Neural progenitor cell (in vitro differentiated cells): ENCODE measurements around the gene STIM1. TPM values are rescaled to one million over a fixed set of nuclear protein-coding genes. Genes with fewer than 3 reads are reported as not detected.
"Not testable (repeated sequence)": the region's sequence is repeated elsewhere in the genome, so short reads cannot be mapped to it uniquely, and the experiment has no call there.

ENCODE experiments used
- DNase-seq: peaks from one replicate; pipeline ENCODE4 v3.0.0-alpha.2; 2016; ENCODE audit warnings: low spot score
- H2AFZ ChIP-seq: fragments of 200-600 bp; sonication (generic); replicated peaks from 2 replicates; pipeline ENCODE4 v1.6.1; 2016; ENCODE audit warnings: antibody characterized with exemption
- H3F3A ChIP-seq: fragments of 200-600 bp; sonication (generic); 2 replicates; pipeline ENCODE4 v1.6.1; 2016; ENCODE audit warnings: antibody characterized with exemption, low read depth
- H3K27ac ChIP-seq: fragments of 200-600 bp; sonication (generic); 2 replicates; pipeline ENCODE4 v1.5.1; 2016; ENCODE audit warnings: mild to moderate bottlenecking
- H3K27me3 ChIP-seq: fragments of 200-600 bp; sonication (generic); 2 replicates; pipeline ENCODE4 v1.6.1; 2016; ENCODE audit warnings: mild to moderate bottlenecking, moderate library complexity
- H3K36me3 ChIP-seq: fragments of 200-600 bp; sonication (generic); 2 replicates; pipeline ENCODE4 v1.5.1; 2016
- H3K4me1 ChIP-seq: fragments of 200-600 bp; sonication (generic); 2 replicates; pipeline ENCODE4 v1.6.1; 2016; ENCODE audit warnings: mixed run types
- H3K4me2 ChIP-seq: fragments of 200-600 bp; sonication (generic); 2 replicates; pipeline ENCODE4 v1.6.1; 2016
- H3K4me3 ChIP-seq: fragments of 200-600 bp; sonication (generic); 2 replicates; pipeline ENCODE4 v1.5.1; 2016
- H3K79me2 ChIP-seq: fragments of 200-600 bp; sonication (generic); 2 replicates; pipeline ENCODE4 v1.6.1; 2016; ENCODE audit warnings: low read depth
- H3K9ac ChIP-seq: fragments of 200-600 bp; sonication (generic); 2 replicates; pipeline ENCODE4 v1.6.1; 2016
- H3K9me3 ChIP-seq: fragments of 200-600 bp; sonication (generic); 2 replicates; pipeline ENCODE4 v1.5.1; 2016; ENCODE audit warnings: low read depth
- H4K20me1 ChIP-seq: fragments of 200-600 bp; sonication (generic); 2 replicates; pipeline ENCODE4 v1.6.1; 2016; ENCODE audit warnings: low read depth
- H3K27ac Mint-ChIP-seq: 3 replicates; pipeline ENCODE4 v1.8.0; 2021; ENCODE audit warnings: mixed read lengths
- H3K27me3 Mint-ChIP-seq: 2 replicates; pipeline ENCODE4 v1.8.0; 2022; ENCODE audit warnings: low read depth, mild to moderate bottlenecking, inconsistent platforms, moderate library complexity, mixed read lengths; ENCODE audit not compliant: insufficient read depth
- H3K36me3 Mint-ChIP-seq: 3 replicates; pipeline ENCODE4 v1.8.0; 2021; ENCODE audit warnings: mixed read lengths
- H3K4me1 Mint-ChIP-seq: 3 replicates; pipeline ENCODE4 v1.8.0; 2021; ENCODE audit warnings: mixed read lengths
- H3K4me3 Mint-ChIP-seq: 3 replicates; pipeline ENCODE4 v1.8.0; 2021; ENCODE audit warnings: mild to moderate bottlenecking, moderate library complexity, mixed read lengths
- H3K9me3 Mint-ChIP-seq: 3 replicates; pipeline ENCODE4 v1.8.0; 2020; ENCODE audit warnings: mixed read lengths
- CTCF ChIP-seq: fragments of 200-600 bp; sonication (generic); IDR thresholded peaks from 2 replicates; pipeline ENCODE4 v1.5.1; 2017; ENCODE audit warnings: antibody characterized with exemption, mild to moderate bottlenecking
- EZH2 ChIP-seq: fragments of 200-600 bp; sonication (generic); IDR thresholded peaks from 2 replicates; pipeline ENCODE4 v1.6.1; 2017; ENCODE audit warnings: antibody characterized with exemption, mild to moderate bottlenecking, moderate library complexity
- EZH2phosphoT487 ChIP-seq: fragments of 200-600 bp; sonication (generic); IDR thresholded peaks from 2 replicates; pipeline ENCODE4 v1.6.1; 2017; ENCODE audit warnings: antibody characterized with exemption
- total RNA-seq: library from RNA; depleted of rRNA; stranded (reverse); fragments of >200 nt; gene quantifications from 2 replicates; pipeline ENCODE4 v1.2.3, GENCODE V29; 2015; ENCODE audit warnings: low replicate concordance

The STIM1 gene
- total RNA-seq, 1 donor from 2014 or later = 18.9 TPM

GRCh38 chr11:3859373-3859881 lies 4.0 kb downstream of the STIM1 start:
- H3K4me1 Mint-ChIP-seq = peaks cover 61% of the 10 kb centered on the region
- DNase-seq = no peak
- peaks cover 20% of the 10 kb centered on the region for H3K27me3 ChIP-seq

GRCh38 chr11:3860375-3860774 lies 4.9 kb downstream of the STIM1 start:
- H3K9ac ChIP-seq = no peak overlapping the region
- Mint-ChIP-seq H3K4me3 (no peak overlapping the region), H3K9me3 (peaks cover 3% of the 10 kb centered on the region), H3K27me3 (no peaks in the 10 kb centered on the region), H3K4me1 (peaks cover 56% of the 10 kb centered on the region), H3K27ac (no peak overlapping the region), H3K36me3 (no peaks in the 10 kb centered on the region)
- DNase-seq = no peak
- H3K9me3 ChIP-seq = no peaks in the 10 kb centered on the region
- peaks cover 16% of the 10 kb centered on the region for H4K20me1 ChIP-seq
- H3K79me2 ChIP-seq = no peaks in the 10 kb centered on the region
- peaks cover 20% of the 10 kb centered on the region for H3K27me3 ChIP-seq
- peaks cover 21% of the 10 kb centered on the region for H3K4me1 ChIP-seq
- no peak overlapping the region for H3K27ac ChIP-seq
- TF ChIP-seq EZH2phosphoT487 = no peak
- no peak for TF ChIP-seq EZH2
- no peak for TF ChIP-seq CTCF
- H3K36me3 ChIP-seq = no peaks in the 10 kb centered on the region
- H2AFZ ChIP-seq = no peak overlapping the region
- H3F3A ChIP-seq = peaks cover 10% of the 10 kb centered on the region
- H3K4me3 ChIP-seq = no peak overlapping the region
- no peak overlapping the region for H3K4me2 ChIP-seq

More at GRCh38 chr11:3859373-3859881, 4.0 kb downstream of the STIM1 start:
- H3K4me2 ChIP-seq = no peak overlapping the region
- Mint-ChIP-seq H3K9me3 (peaks cover 3% of the 10 kb centered on the region), H3K27me3 (peaks cover 4% of the 10 kb centered on the region), H3K27ac (no peak overlapping the region), H3K4me3 (no peak overlapping the region), H3K36me3 (no peaks in the 10 kb centered on the region)
- H3K9ac ChIP-seq = no peak overlapping the region
- no peak overlapping the region for H2AFZ ChIP-seq
- H3K79me2 ChIP-seq = no peaks in the 10 kb centered on the region
- H3K9me3 ChIP-seq = no peaks in the 10 kb centered on the region
- peaks cover 25% of the 10 kb centered on the region for H3K4me1 ChIP-seq
- no peak overlapping the region for H3K27ac ChIP-seq
- TF ChIP-seq EZH2 (no peak), EZH2phosphoT487 (no peak), CTCF (no peak)
- no peaks in the 10 kb centered on the region for H3K36me3 ChIP-seq
- H3F3A ChIP-seq = peaks cover 15% of the 10 kb centered on the region
- H3K4me3 ChIP-seq = no peak overlapping the region
- H4K20me1 ChIP-seq = peaks cover 16% of the 10 kb centered on the region

GRCh38 chr11:3860898-3861393 lies 5.5 kb downstream of the STIM1 start:
- peaks cover 23% of the 10 kb centered on the region for H3K4me1 ChIP-seq
- peaks cover 61% of the 10 kb centered on the region for H3K4me1 Mint-ChIP-seq

GRCh38 chr11:3861683-3862082 lies 6.2 kb downstream of the STIM1 start:
- H2AFZ ChIP-seq = no peak overlapping the region
- H3K36me3 Mint-ChIP-seq = no peaks in the 10 kb centered on the region
- H3K4me1 Mint-ChIP-seq = peaks cover 57% of the 10 kb centered on the region
- TF ChIP-seq EZH2phosphoT487 = no peak
- no peak for TF ChIP-seq EZH2
- TF ChIP-seq CTCF = no peak
- no peak overlapping the region for H3K27ac ChIP-seq
- DNase-seq = no peak
- no peaks in the 10 kb centered on the region for H3K79me2 ChIP-seq
- H3K4me2 ChIP-seq = no peak overlapping the region
- peaks cover 3% of the 10 kb centered on the region for H3K9me3 Mint-ChIP-seq
- no peak overlapping the region for H3K27ac Mint-ChIP-seq
- no peaks in the 10 kb centered on the region for H3K9me3 ChIP-seq
- H3F3A ChIP-seq = no peaks in the 10 kb centered on the region
- H3K9ac ChIP-seq = no peak overlapping the region
- H3K4me3 ChIP-seq = no peak overlapping the region
- peaks cover 10% of the 10 kb centered on the region for H3K27me3 ChIP-seq
- no peak overlapping the region for H3K4me3 Mint-ChIP-seq
- H3K36me3 ChIP-seq = no peaks in the 10 kb centered on the region
- peaks cover 5% of the 10 kb centered on the region for H4K20me1 ChIP-seq
- peaks cover 22% of the 10 kb centered on the region for H3K4me1 ChIP-seq
- H3K27me3 Mint-ChIP-seq = no peaks in the 10 kb centered on the region

More at GRCh38 chr11:3860898-3861393, 5.5 kb downstream of the STIM1 start:
- not testable (repeated sequence) for H3F3A ChIP-seq, H2AFZ ChIP-seq, H3K9me3 ChIP-seq, H3K27me3 Mint-ChIP-seq, H3K27ac ChIP-seq, DNase-seq, H3K36me3 Mint-ChIP-seq, H3K36me3 ChIP-seq, H3K4me2 ChIP-seq, H3K79me2 ChIP-seq, H3K9me3 Mint-ChIP-seq, H3K4me3 ChIP-seq, H3K9ac ChIP-seq
- Mint-ChIP-seq H3K4me3 (peak overlapping the region; percentile 14), H3K27ac (peak overlapping the region; percentile 40)
- Histone ChIP-seq H4K20me1 (peaks cover 12% of the 10 kb centered on the region), H3K27me3 (peaks cover 18% of the 10 kb centered on the region)
